GM18907 (cell line): ENCODE measurements around the gene S1PR4.
"Not testable (repeated sequence)": the region's sequence is repeated elsewhere in the genome, so short reads cannot be mapped to it uniquely, and the experiment has no call there.

Source experiments
- ATAC-seq: cut with Tn5 transposase; IDR thresholded peaks from one replicate; pipeline ENCODE4 v1.9.1; 2021; ENCODE audit warnings: mild to moderate bottlenecking, moderate library complexity; ENCODE audit not compliant: unreplicated experiment

S1PR4 gene

GRCh38 chr19:3192684-3193083 is 14.1 kb downstream of the S1PR4 start:
- no peak for ATAC-seq

- ATAC-seq, result no peak
Measured at GRCh38 chr19:3193256-3194105, 14.9 kb downstream of the S1PR4 start.

- no peak for ATAC-seq
Measured at GRCh38 chr19:3194106-3195087, 15.8 kb downstream of the S1PR4 start.

- ATAC-seq, result no peak
Measured at GRCh38 chr19:3196064-3196932, 17.7 kb downstream of the S1PR4 start.

- no peak for ATAC-seq
Measured at GRCh38 chr19:3196933-3197205, 18.3 kb downstream of the S1PR4 start.

- no peak for ATAC-seq
Measured at GRCh38 chr19:3198901-3199700, 20.5 kb downstream of the S1PR4 start.

GRCh38 chr19:3201072-3201700 is 22.6 kb downstream of the S1PR4 start:
- no peak for ATAC-seq

- ATAC-seq, result no peak
Measured at GRCh38 chr19:3201911-3202310, 23.3 kb downstream of the S1PR4 start.

GRCh38 chr19:3202346-3202745 is 23.8 kb downstream of the S1PR4 start:
- no peak for ATAC-seq

GRCh38 chr19:3202895-3203294 is 24.3 kb downstream of the S1PR4 start:
- ATAC-seq, result not testable (repeated sequence)

GRCh38 chr19:3203805-3204645 is 25.5 kb downstream of the S1PR4 start:
- no peak for ATAC-seq

- ATAC-seq, result no peak
Measured at GRCh38 chr19:3204646-3205275, 26.2 kb downstream of the S1PR4 start.

GRCh38 chr19:3206216-3206953 is 27.8 kb downstream of the S1PR4 start:
- ATAC-seq, result no peak

- ATAC-seq, result no peak
Measured at GRCh38 chr19:3207461-3208242, 29.1 kb downstream of the S1PR4 start.

GRCh38 chr19:3208317-3209207 is 30.0 kb downstream of the S1PR4 start:
- ATAC-seq, result no peak
